Fibroblast of lung (primary cell): ENCODE measurements around the gene DTWD1. TPM values are rescaled to one million over a fixed set of nuclear protein-coding genes. Genes with fewer than 3 reads are reported as not detected.

Experiments
- DNase-seq, 2 donors: peaks; one replicate each; pipeline versions ENCODE4 v3.0.0 to v3.0.0-alpha.2; 2010; ENCODE audit warnings: low read depth in 2 of 2
- H2AFZ ChIP-seq: 2 replicates; pipeline ENCODE4 v1.5.1; 2012; ENCODE audit warnings: low read length, control low read depth, inconsistent platforms
- H3K27ac ChIP-seq: 2 replicates; pipeline ENCODE4 v1.5.1; 2011; ENCODE audit warnings: low read length, control low read depth; ENCODE audit not compliant: insufficient read depth
- H3K27me3 ChIP-seq: 2 replicates; pipeline ENCODE4 v1.5.1; 2011; ENCODE audit warnings: mild to moderate bottlenecking, low read length; ENCODE audit not compliant: control insufficient read depth, insufficient read depth
- H3K36me3 ChIP-seq: 2 replicates; pipeline ENCODE4 v1.5.1; 2011; ENCODE audit warnings: low read length; ENCODE audit not compliant: control insufficient read depth, insufficient read depth
- H3K4me1 ChIP-seq: 2 replicates; pipeline ENCODE4 v1.5.1; 2011; ENCODE audit warnings: low read length; ENCODE audit not compliant: control insufficient read depth, insufficient read depth; ENCODE audit errors: extremely low read depth
- H3K4me2 ChIP-seq: 2 replicates; pipeline ENCODE4 v1.5.1; 2011; ENCODE audit warnings: low read length, control low read depth; ENCODE audit not compliant: insufficient read depth; ENCODE audit errors: extremely low read depth
- H3K4me3 ChIP-seq, 4 experiments: fragments of 200-600 bp in 1 of 4; sonication (generic) in 1 of 4; replicated peaks in 1 of 4; 2 replicates each; pipeline ENCODE4 v1.5.1; 2011 to 2016; ENCODE audit warnings: low read length in 4 of 4, low read depth in 3 of 4, mild to moderate bottlenecking in 3 of 4, control low read depth in 2 of 4, inconsistent platforms in 1 of 4, mixed read lengths in 1 of 4; ENCODE audit not compliant: insufficient read depth in 1 of 4; ENCODE audit errors: control extremely low read depth in 1 of 4
- H3K79me2 ChIP-seq: 2 replicates; pipeline ENCODE4 v1.5.1; 2012; ENCODE audit warnings: mild to moderate bottlenecking, low read length, inconsistent platforms; ENCODE audit not compliant: control insufficient read depth, insufficient read depth
- H3K9ac ChIP-seq: 2 replicates; pipeline ENCODE4 v1.5.1; 2011; ENCODE audit warnings: mild to moderate bottlenecking, low read length, control low read depth; ENCODE audit not compliant: insufficient read depth
- H3K9me3 ChIP-seq: 2 replicates; pipeline ENCODE4 v1.5.1; 2012; ENCODE audit warnings: low read depth, low read length; ENCODE audit not compliant: control insufficient read depth, insufficient read depth
- H4K20me1 ChIP-seq: 2 replicates; pipeline ENCODE4 v1.5.1; 2011; ENCODE audit warnings: low read length; ENCODE audit not compliant: control insufficient read depth, insufficient read depth; ENCODE audit errors: extremely low read depth
- CTCF ChIP-seq, 2 donors: IDR thresholded peaks in 1 of 2; conservative IDR thresholded peaks in 1 of 2; 1 replicate in 1 of 2; 2 replicates in 1 of 2; pipeline ENCODE4 v1.5.1; 2011 to 2012; ENCODE audit warnings: low read length in 2 of 2, control low read depth in 1 of 2, inconsistent platforms in 1 of 2, low read depth in 1 of 2, mild to moderate bottlenecking in 1 of 2
- EZH2 ChIP-seq: IDR thresholded peaks from 2 replicates; pipeline ENCODE4 v1.5.1; 2012; ENCODE audit warnings: low read length, control low read depth, mild to moderate bottlenecking; ENCODE audit errors: missing control alignments
- polyA plus RNA-seq, 2 donors: library from polyadenylated mRNA; depleted of rRNA in 1 of 2; stranded (reverse) in 1 of 2; unstranded in 1 of 2; fragments of >200 nt; gene quantifications; 2 replicates each; pipeline ENCODE4 v1.2.1, GENCODE V29; 2011 to 2012; ENCODE audit warnings: missing spikeins in 1 of 2
- total RNA-seq: library from RNA; depleted of rRNA; stranded (reverse); fragments of >200 nt; gene quantifications from 2 replicates; pipeline ENCODE4 v1.2.1, GENCODE V29; 2014

Gene DTWD1
- total and polyA plus RNA-seq, 2 donors (not counting 1 experiment from before 2014, with no cell fraction given): 61.8 to 156 TPM

DNA sequence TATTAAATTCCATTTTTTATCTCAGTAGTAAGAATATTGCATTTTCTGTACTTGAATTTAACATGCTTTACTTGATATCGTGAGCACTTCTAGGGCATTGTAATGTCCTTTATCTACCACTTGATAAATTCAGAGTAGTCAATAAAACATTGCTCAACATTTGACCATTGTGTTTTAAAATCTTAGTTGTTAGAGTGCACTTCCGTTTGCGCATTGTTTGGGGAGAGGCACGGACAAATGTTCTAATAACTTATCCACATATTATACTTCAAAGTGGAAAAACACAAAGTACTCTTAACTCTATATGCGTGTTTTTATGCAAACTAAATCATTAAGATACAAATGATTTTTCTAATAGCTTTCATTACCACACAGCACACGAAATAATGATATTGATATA lies 649 bp upstream of the DTWD1 start:
- Histone ChIP-seq H3K9me3 (no peaks in the 10 kb centered on the region), H3K9ac (peak overlapping the region; percentile 16), H2AFZ (peak overlapping the region; percentile 18), H3K79me2 (peaks cover 37% of the 10 kb centered on the region), H3K27ac (peak overlapping the region; percentile 95), H3K27me3 (no peaks in the 10 kb centered on the region), H3K4me1 (peaks cover 4% of the 10 kb centered on the region), H4K20me1 (no peaks in the 10 kb centered on the region), H3K4me3 (peak overlapping the region; percentile 46 to 84 (median 62)), H3K4me2 (peak overlapping the region; percentile 65), H3K36me3 (no peaks in the 10 kb centered on the region)
- TF ChIP-seq EZH2 (no peak), CTCF (conservative IDR thresholded peaks at IDR 0.05 in 1 of 2, IDR thresholded peaks at IDR 0.05 in 1 of 2; ENCODE audit: low read depth in 1 of 2, low read length in 2 of 2) (no peak)
- DNase-seq: peak; percentile 41 to 62

GRCh38 chr15:49621401-49621811 lies 558 bp downstream of the DTWD1 start:
- H2AFZ ChIP-seq: no peak overlapping the region

DNA sequence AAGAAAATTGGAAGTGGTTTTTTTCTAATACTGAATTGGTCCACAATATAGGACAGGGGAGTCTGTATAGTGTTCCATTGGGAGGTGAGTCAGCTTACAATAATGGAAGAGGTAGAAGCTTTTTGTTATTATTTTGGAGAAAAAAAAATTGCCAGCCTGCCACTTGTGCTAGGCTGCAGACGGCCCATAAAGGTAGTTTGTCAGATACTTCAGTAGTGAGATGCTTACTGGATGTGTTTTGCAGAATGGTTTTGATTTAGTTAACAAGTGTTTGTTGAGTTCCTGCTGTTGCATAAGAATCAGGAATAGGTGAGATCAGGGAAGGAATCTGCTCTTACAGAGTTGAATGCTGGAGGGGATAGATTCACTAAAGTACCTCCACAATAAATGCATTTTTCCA lies 1.0 kb downstream of the DTWD1 start:
- no peaks in the 10 kb centered on the region for H4K20me1 ChIP-seq
- peak overlapping the region; percentile 77 to 92 (median 82) for H3K4me3 ChIP-seq
- no peak overlapping the region for H2AFZ ChIP-seq
- no peaks in the 10 kb centered on the region for H3K27me3 ChIP-seq
- peaks cover 42% of the 10 kb centered on the region for H3K79me2 ChIP-seq
- peak overlapping the region; percentile 95 for H3K4me2 ChIP-seq
- peak in 1 of 2 donors; percentile 29 for DNase-seq
- H3K4me1 ChIP-seq: peaks cover 6% of the 10 kb centered on the region
- H3K36me3 ChIP-seq: no peaks in the 10 kb centered on the region
- H3K9ac ChIP-seq: peak overlapping the region; percentile 93
- H3K27ac ChIP-seq: peak overlapping the region; percentile 95
- no peak for TF ChIP-seq EZH2
- no peak for TF ChIP-seq CTCF (conservative IDR thresholded peaks at IDR 0.05 in 1 of 2, IDR thresholded peaks at IDR 0.05 in 1 of 2; ENCODE audit: low read depth in 1 of 2, low read length in 2 of 2)
- peaks cover 4% of the 10 kb centered on the region for H3K9me3 ChIP-seq

More at GRCh38 chr15:49621401-49621811, 558 bp downstream of the DTWD1 start:
- peaks cover 4% of the 10 kb centered on the region for H3K4me1 ChIP-seq
- H3K4me2 ChIP-seq: peak overlapping the region; percentile 95
- peaks cover 4% of the 10 kb centered on the region for H3K9me3 ChIP-seq
- no peaks in the 10 kb centered on the region for H3K27me3 ChIP-seq
- H4K20me1 ChIP-seq: no peaks in the 10 kb centered on the region
- no peaks in the 10 kb centered on the region for H3K36me3 ChIP-seq
- peak overlapping the region; percentile 95 for H3K27ac ChIP-seq
- peaks cover 42% of the 10 kb centered on the region for H3K79me2 ChIP-seq
- peak overlapping the region; percentile 77 to 92 (median 82) for H3K4me3 ChIP-seq
- peak overlapping the region; percentile 93 for H3K9ac ChIP-seq
- peak; percentile 17 to 27 for DNase-seq
- TF ChIP-seq EZH2 (no peak), CTCF (conservative IDR thresholded peaks at IDR 0.05 in 1 of 2, IDR thresholded peaks at IDR 0.05 in 1 of 2; ENCODE audit: low read depth in 1 of 2, low read length in 2 of 2) (no peak)
